HL-60 (cell line): ENCODE measurements around the gene APMAP.

Experiments used
- CTCF ChIP-seq: IDR thresholded peaks from one replicate; pipeline ENCODE4 v1.5.1; 2011; ENCODE audit warnings: low read length, control low read depth, inconsistent platforms; ENCODE audit not compliant: insufficient read depth
- GABPA ChIP-seq: IDR thresholded peaks from 2 replicates; pipeline ENCODE4 v1.6.1; 2012; ENCODE audit warnings: low read depth
- POLR2AphosphoS5 ChIP-seq: IDR thresholded peaks from 2 replicates; pipeline ENCODE4 v1.6.1; 2012; ENCODE audit warnings: low read depth
- REST ChIP-seq: IDR thresholded peaks from 2 replicates; pipeline ENCODE4 v1.6.1; 2012; ENCODE audit warnings: low read depth; ENCODE audit not compliant: insufficient replicate concordance

GRCh38 chr20:24939036-24939435, 53.5 kb downstream of the APMAP start:
- TF ChIP-seq CTCF (no peak), POLR2AphosphoS5 (no peak), REST (no peak), GABPA (no peak)
